ENCODE measurements around the gene PDXP.

- TF ChIP-seq, protein P1, sequence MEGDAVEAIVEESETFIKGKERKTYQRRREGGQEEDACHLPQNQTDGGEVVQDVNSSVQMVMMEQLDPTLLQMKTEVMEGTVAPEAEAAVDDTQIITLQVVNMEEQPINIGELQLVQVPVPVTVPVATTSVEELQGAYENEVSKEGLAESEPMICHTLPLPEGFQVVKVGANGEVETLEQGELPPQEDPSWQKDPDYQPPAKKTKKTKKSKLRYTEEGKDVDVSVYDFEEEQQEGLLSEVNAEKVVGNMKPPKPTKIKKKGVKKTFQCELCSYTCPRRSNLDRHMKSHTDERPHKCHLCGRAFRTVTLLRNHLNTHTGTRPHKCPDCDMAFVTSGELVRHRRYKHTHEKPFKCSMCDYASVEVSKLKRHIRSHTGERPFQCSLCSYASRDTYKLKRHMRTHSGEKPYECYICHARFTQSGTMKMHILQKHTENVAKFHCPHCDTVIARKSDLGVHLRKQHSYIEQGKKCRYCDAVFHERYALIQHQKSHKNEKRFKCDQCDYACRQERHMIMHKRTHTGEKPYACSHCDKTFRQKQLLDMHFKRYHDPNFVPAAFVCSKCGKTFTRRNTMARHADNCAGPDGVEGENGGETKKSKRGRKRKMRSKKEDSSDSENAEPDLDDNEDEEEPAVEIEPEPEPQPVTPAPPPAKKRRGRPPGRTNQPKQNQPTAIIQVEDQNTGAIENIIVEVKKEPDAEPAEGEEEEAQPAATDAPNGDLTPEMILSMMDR (IDR thresholded peaks at IDR 0.05; ENCODE audit: low read length): no peak
- TF ChIP-seq EZH2phosphoT487 (IDR thresholded peaks at IDR 0.05; ENCODE audit: low read length): no peak
Measured at GRCh38 chr22:37676736-37677492, 18.4 kb downstream of the PDXP start.
